MCF 10A (cell line): Measurements from ENCODE around the gene APRT. TPM values are rescaled to one million over a fixed set of nuclear protein-coding genes. Genes with fewer than 3 reads are reported as not detected.
A peak's percentile ranks its signal among the peaks of the same experiment; 100 is the strongest.

Source experiments
- BruUV-seq: library from RNA; stranded (reverse); fragments of 400-500 nt; replicated peaks from 2 replicates; lab custom pipeline; 2021; lab: Mats Ljungman, UMichigan
- CTCF ChIA-PET: fragments of 300-600 bp; sonication (Branson Sonifier 250); formaldehyde crosslinking; extraction: SDS; loops from one replicate; lab custom pipeline; 2021; ENCODE audit warnings: antibody characterized with exemption, inconsistent platforms; lab: Yijun Ruan, JAX
- POLR2A ChIA-PET: fragments of 300-600, 350-650 bp; sonication (Branson Sonifier 250); formaldehyde crosslinking; extraction: SDS; loops from one replicate; lab custom pipeline; 2020; ENCODE audit warnings: antibody characterized with exemption, inconsistent platforms; lab: Yijun Ruan, JAX
- DNase-seq: peaks from one replicate; pipeline ENCODE4 v3.0.0-alpha.2; 2018; ENCODE audit not compliant: unreplicated experiment
- H3K27ac Mint-ChIP-seq: one replicate; pipeline ENCODE4 v1.8.0; 2022; ENCODE audit warnings: mild to moderate bottlenecking, low read depth, mixed read lengths; ENCODE audit not compliant: unreplicated experiment
- H3K27me3 Mint-ChIP-seq: one replicate; pipeline ENCODE4 v1.8.0; 2022; ENCODE audit warnings: mixed read lengths; ENCODE audit not compliant: insufficient read depth, unreplicated experiment
- H3K36me3 Mint-ChIP-seq: one replicate; pipeline ENCODE4 v1.8.0; 2022; ENCODE audit warnings: mild to moderate bottlenecking, moderate library complexity, mixed read lengths; ENCODE audit not compliant: insufficient read depth, unreplicated experiment
- H3K4me1 Mint-ChIP-seq: one replicate; pipeline ENCODE4 v1.8.0; 2022; ENCODE audit warnings: mixed read lengths; ENCODE audit not compliant: insufficient read depth, unreplicated experiment
- H3K4me3 Mint-ChIP-seq: one replicate; pipeline ENCODE4 v1.8.0; 2022; ENCODE audit warnings: mild to moderate bottlenecking, moderate library complexity, mixed read lengths; ENCODE audit not compliant: unreplicated experiment
- H3K9me3 Mint-ChIP-seq: one replicate; pipeline ENCODE4 v1.8.0; 2022; ENCODE audit warnings: mixed read lengths; ENCODE audit not compliant: unreplicated experiment
- intact Hi-C: fragments of 100-400 bp; cut with micrococcal nuclease; formaldehyde crosslinking; loops from 2 replicates; pipeline ENCODE4 v1.14.1; 2022
- total RNA-seq: library from RNA; stranded (reverse); gene quantifications from 2 replicates; pipeline ENCODE4 v1.2.3, GENCODE V29; 2022
- TF ChIP-seq, protein P1 (sequence below): fragments of 200-600 bp; IDR thresholded peaks from one replicate; pipeline ENCODE4 v1.8.0; 2022; ENCODE audit warnings: antibody characterized with exemption, mild to moderate bottlenecking; ENCODE audit not compliant: unreplicated experiment

The APRT gene
- total RNA-seq, 1 experiment from 2014 or later: 248 TPM

DNA sequence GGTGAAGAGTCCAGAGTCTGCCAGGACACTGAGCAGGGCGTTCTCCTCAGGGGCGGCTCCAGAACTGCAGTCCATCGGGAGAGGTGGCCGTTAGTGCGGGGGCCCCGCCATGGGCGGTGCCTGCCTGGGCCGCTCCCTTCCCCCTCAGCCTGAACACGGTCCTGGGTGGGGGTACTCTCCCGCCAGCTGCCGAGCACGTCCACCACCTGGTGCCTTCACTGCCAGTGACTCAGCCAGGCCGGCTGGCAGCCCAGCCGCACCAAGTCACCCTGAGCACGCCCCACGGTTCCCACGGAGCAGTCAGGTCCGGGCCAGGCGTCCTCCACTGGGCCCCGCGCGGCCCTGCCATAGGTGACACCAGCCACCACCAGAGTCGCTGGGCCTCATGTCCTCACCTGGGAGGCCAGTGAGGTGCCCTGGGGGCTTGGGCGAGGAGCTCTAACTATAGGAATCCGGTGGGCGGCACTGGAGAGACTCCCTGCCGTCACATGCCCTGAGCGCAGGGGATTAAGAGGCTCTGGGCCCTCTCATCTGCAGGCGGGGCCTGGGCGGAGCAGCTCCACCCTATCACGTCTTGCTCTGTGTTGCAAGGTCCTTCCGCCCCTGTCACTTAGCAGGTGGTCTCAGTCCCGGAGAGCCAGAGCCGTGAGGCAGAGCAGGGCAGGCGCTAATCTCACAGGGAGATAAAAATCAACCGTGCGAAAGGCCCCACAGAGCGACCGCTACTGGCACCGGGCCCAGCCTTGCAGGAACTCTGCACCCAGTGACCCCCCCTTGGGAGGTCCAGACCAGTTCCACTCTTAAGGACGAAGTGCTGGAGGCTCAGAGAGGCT lies 41.1 kb downstream of the APRT start:
- Mint-ChIP-seq H3K4me3 (peak overlapping the region; percentile 57), H3K27me3 (no peaks in the 10 kb centered on the region), H3K27ac (peak overlapping the region; percentile 61), H3K36me3 (peaks cover 16% of the 10 kb centered on the region), H3K9me3 (no peaks in the 10 kb centered on the region), H3K4me1 (peaks cover 32% of the 10 kb centered on the region)
- intact Hi-C loops: no loop called here
- peak; percentile 82 for DNase-seq
- TF ChIP-seq, protein P1, sequence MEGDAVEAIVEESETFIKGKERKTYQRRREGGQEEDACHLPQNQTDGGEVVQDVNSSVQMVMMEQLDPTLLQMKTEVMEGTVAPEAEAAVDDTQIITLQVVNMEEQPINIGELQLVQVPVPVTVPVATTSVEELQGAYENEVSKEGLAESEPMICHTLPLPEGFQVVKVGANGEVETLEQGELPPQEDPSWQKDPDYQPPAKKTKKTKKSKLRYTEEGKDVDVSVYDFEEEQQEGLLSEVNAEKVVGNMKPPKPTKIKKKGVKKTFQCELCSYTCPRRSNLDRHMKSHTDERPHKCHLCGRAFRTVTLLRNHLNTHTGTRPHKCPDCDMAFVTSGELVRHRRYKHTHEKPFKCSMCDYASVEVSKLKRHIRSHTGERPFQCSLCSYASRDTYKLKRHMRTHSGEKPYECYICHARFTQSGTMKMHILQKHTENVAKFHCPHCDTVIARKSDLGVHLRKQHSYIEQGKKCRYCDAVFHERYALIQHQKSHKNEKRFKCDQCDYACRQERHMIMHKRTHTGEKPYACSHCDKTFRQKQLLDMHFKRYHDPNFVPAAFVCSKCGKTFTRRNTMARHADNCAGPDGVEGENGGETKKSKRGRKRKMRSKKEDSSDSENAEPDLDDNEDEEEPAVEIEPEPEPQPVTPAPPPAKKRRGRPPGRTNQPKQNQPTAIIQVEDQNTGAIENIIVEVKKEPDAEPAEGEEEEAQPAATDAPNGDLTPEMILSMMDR: no peak
- POLR2A ChIA-PET: interaction anchor here (0.5 to 4.7 kb wide), 7 partner anchors 11 to 545 kb away, joined by 3 to 57 read pairs (median 4); partner anchors contain the start of genes APRT, GALNS, PIEZO1 and TRAPPC2L
- no TSS peak for BruUV-seq
- CTCF ChIA-PET: interaction anchor here (0.7 to 4.2 kb wide), 4 partner anchors 10 to 981 kb away, joined by 3 to 19 read pairs (median 7); no protein-coding TSS in a partner anchor

DNA sequence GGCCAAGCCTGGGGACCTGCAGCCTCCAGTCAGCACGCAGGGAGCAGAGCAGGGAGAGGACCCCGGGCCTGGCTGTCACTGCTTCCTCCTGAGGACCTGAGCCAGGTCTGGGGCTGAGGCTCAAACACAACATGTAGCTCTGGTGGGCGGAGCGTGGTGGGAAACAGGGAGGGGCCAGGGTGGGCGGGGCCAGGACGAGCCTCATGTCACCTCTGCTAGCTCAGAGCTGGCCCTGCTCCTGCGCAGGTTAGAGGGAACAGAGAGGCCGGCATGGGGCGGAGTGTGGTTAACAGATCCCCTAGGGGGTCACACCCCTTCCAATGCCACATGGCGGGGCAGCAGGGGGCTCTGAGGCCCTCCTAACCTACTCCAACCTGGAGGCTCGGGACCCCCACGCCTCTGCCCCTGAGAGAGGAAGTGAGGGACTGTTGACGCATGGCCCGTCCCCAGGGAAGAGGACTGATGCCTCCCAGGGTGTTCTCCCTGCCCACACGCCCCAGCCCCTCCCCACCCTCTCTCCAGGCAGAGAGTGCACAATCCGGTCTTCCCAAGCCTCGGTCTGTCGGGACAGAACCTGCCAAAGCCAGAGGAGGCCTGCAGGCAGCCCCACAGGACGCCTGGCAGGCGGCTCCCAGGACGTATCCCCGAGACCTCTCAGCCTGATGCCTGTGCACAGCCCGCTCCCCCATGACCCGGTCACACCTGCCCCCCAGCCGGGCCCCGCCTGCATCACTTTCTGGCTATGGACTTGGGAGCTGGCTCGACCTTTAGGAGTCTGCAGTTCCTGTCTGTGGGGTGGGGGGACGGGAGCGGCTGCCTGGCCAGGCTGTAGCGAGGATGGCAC lies 41.9 kb downstream of the APRT start:
- DNase-seq: no peak
- peaks cover 21% of the 10 kb centered on the region for H3K36me3 Mint-ChIP-seq
- intact Hi-C loops: no loop called here

DNA sequence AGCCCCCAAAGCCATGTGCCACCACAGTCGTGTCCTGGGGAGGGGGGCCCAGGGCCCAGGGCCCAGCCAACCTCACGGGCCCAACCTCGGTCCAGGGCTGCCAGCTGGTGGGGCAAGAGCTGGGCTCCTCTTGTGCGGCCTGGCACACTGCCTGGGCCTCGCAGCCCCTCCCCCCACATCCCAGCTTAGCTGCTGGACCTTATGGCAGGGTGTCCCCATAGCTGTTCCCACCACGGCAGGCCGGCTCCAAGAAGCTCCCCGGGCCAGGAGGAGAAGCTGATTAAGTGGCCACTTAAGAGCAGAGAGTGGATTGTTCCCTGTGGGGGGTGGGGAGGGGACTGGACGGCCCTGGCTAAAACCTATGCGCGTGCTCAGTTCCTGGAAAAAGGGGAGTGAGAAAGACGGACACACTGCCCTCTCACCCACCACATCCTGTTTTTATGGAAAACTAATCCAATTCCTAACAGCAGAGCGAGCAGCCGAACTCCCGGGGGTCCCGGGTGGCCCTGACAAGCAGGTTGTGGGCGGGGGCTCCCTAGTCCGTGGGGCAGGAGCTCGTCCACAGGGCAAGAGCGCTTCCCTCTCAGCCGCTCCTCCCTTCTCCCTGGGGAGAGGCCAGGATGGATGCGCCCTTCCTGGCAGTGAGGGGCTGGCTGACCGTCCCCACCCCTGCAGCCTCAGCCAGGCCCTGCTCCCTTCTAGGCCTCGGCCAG lies 43.5 kb downstream of the APRT start:
- H3K4me3 Mint-ChIP-seq: no peak overlapping the region
- POLR2A ChIA-PET: interaction anchor here (1.5 to 1.8 kb wide), 2 partner anchors 9 to 17 kb away, joined by 3 to 6 read pairs; partner anchors contain the start of gene PIEZO1
- CTCF ChIA-PET: interaction anchor here (0.7 to 1.3 kb wide), 4 partner anchors 9 to 25 kb away, joined by 3 to 6 read pairs (median 3); no protein-coding TSS in a partner anchor
- no peaks in the 10 kb centered on the region for H3K27me3 Mint-ChIP-seq
- intact Hi-C loops: no loop called here
- BruUV-seq: no TSS peak
- H3K9me3 Mint-ChIP-seq: no peaks in the 10 kb centered on the region
- no peak for DNase-seq
- TF ChIP-seq, protein P1: no peak
- peak overlapping the region; percentile 57 for H3K27ac Mint-ChIP-seq
- H3K36me3 Mint-ChIP-seq: peaks cover 32% of the 10 kb centered on the region
- H3K4me1 Mint-ChIP-seq: peaks cover 32% of the 10 kb centered on the region

More for the DNA sequence above, 41.9 kb downstream of the APRT start:
- ChIA-PET CTCF (interaction anchor here (0.7 to 1.1 kb wide), 2 partner anchors 11 to 982 kb away, joined by 3 to 4 read pairs; no protein-coding TSS in a partner anchor), POLR2A (interaction anchor here (1.2 to 4.7 kb wide), 4 partner anchors 12 to 88 kb away, joined by 4 to 57 read pairs (median 8); partner anchors contain the start of genes APRT, GALNS and TRAPPC2L)
- no peaks in the 10 kb centered on the region for H3K9me3 Mint-ChIP-seq
- TF ChIP-seq, protein P1: no peak
- H3K4me3 Mint-ChIP-seq: peak overlapping the region; percentile 57
- H3K27ac Mint-ChIP-seq: peak overlapping the region; percentile 61
- BruUV-seq: no TSS peak
- H3K27me3 Mint-ChIP-seq: no peaks in the 10 kb centered on the region
- peaks cover 32% of the 10 kb centered on the region for H3K4me1 Mint-ChIP-seq
